K562 (cell line): ENCODE results near the gene FRRS1L. TPM values are rescaled to one million over a fixed set of nuclear protein-coding genes. Genes with fewer than 3 reads are reported as not detected.

Source experiments
- ATAC-seq: fragments of 200-7000 bp; cut with Tn5 transposase; 3 replicates; pipeline ENCODE4 v1.9.1; 2020; ENCODE audit warnings: moderate library complexity
- BruUV-seq: library from RNA; stranded (reverse); fragments of 400-500 nt; replicated peaks from 2 replicates; lab custom pipeline; 2021; lab: Mats Ljungman, UMichigan
- CTCF ChIA-PET: fragments of 300-600 bp; formaldehyde crosslinking; extraction: SDS; loops from one replicate; lab custom pipeline; 2021; ENCODE audit warnings: low intra/inter-chr PET ratio; lab: Yijun Ruan, JAX
- POLR2A ChIA-PET: fragments of 300-600, 350-650 bp; sonication (Branson Sonifier 250); formaldehyde crosslinking; extraction: SDS; loops from one replicate; lab custom pipeline; 2021; ENCODE audit warnings: antibody characterized with exemption, inconsistent platforms; lab: Yijun Ruan, JAX
- DNase-seq, 4 experiments: peaks; one replicate each; pipeline versions ENCODE4 v3.0.0 to v3.0.0-alpha.2; 2011 to 2018; ENCODE audit warnings: low spot score in 3 of 4, mixed read lengths in 3 of 4; ENCODE audit errors: extremely low read depth in 1 of 4
- FAIRE-seq: peaks from 2 replicates; lab custom pipeline; 2011; peaks lifted over from hg19 to GRCh38; lab: Jason Lieb, UNC
- H2AFZ ChIP-seq: 2 replicates; pipeline ENCODE4 v1.6.0; 2011; ENCODE audit warnings: low read depth, low read length, control low read depth, inconsistent platforms
- H3K27ac ChIP-seq: fragments of 200-600 bp; 3 replicates; pipeline ENCODE4 v1.8.0; 2011; ENCODE audit warnings: low read depth, mild to moderate bottlenecking, control low read depth, inconsistent platforms, low read length, moderate library complexity, mixed read lengths; ENCODE audit errors: extremely low read depth
- H3K27me3 ChIP-seq, 2 experiments: fragments of 300-600 bp in 1 of 2; 2 replicates in 1 of 2; 3 replicates in 1 of 2; pipeline versions ENCODE4 v1.6.0 to v1.8.0; 2011; ENCODE audit warnings: inconsistent platforms in 2 of 2, low read length in 2 of 2, mild to moderate bottlenecking in 1 of 2, mixed read lengths in 1 of 2, moderate library complexity in 1 of 2; ENCODE audit not compliant: control insufficient read depth in 2 of 2, insufficient read depth in 2 of 2
- H3K36me3 ChIP-seq: fragments of 300-600 bp; 3 replicates; pipeline ENCODE4 v1.8.0; 2011; ENCODE audit warnings: mild to moderate bottlenecking, low read length, inconsistent platforms; ENCODE audit not compliant: control insufficient read depth, insufficient read depth
- H3K4me1 ChIP-seq, 2 experiments: fragments of 200-600 bp in 1 of 2; replicated peaks in 1 of 2; 2 replicates in 1 of 2; 3 replicates in 1 of 2; pipeline versions ENCODE4 v1.5.1 to v1.8.0; 2011; ENCODE audit warnings: inconsistent platforms in 2 of 2, low read length in 2 of 2, mild to moderate bottlenecking in 1 of 2, mixed read lengths in 1 of 2, moderate library complexity in 1 of 2; ENCODE audit not compliant: control insufficient read depth in 2 of 2, insufficient read depth in 2 of 2
- H3K4me2 ChIP-seq: 2 replicates; pipeline ENCODE4 v1.6.1; 2011; ENCODE audit warnings: low read length, control low read depth, inconsistent platforms, mixed read lengths; ENCODE audit not compliant: insufficient read depth
- H3K4me3 ChIP-seq: fragments of 200-600 bp; sonication (generic), shearing (Covaris generic); 2 replicates; pipeline ENCODE4 v1.5.1; 2016; ENCODE audit warnings: control low read depth, inconsistent platforms
- H3K79me2 ChIP-seq: fragments of 200-600 bp; 3 replicates; pipeline ENCODE4 v1.8.0; 2011; ENCODE audit warnings: low read length, inconsistent platforms; ENCODE audit not compliant: control insufficient read depth, insufficient read depth
- H3K9ac ChIP-seq, 2 experiments: 2 replicates each; pipeline versions ENCODE4 v1.6.0 to v1.6.1; 2011; ENCODE audit warnings: low read depth in 2 of 2, low read length in 2 of 2, control low read depth in 1 of 2, inconsistent platforms in 1 of 2, mild to moderate bottlenecking in 1 of 2, mixed read lengths in 1 of 2; ENCODE audit not compliant: insufficient read depth in 1 of 2
- H3K9me1 ChIP-seq: one replicate; pipeline ENCODE4 v1.6.0; 2011; ENCODE audit warnings: inconsistent platforms, mild to moderate bottlenecking, low read length, moderate library complexity; ENCODE audit not compliant: control insufficient read depth, insufficient read depth
- H3K9me3 ChIP-seq: replicated peaks from 2 replicates; pipeline ENCODE4 v1.5.1; 2011; ENCODE audit warnings: low read depth, low read length, inconsistent platforms; ENCODE audit not compliant: control insufficient read depth, insufficient read depth
- H4K20me1 ChIP-seq: replicated peaks from 2 replicates; pipeline ENCODE4 v1.6.1; 2011; ENCODE audit warnings: low read length, inconsistent platforms, mixed read lengths; ENCODE audit not compliant: control insufficient read depth, insufficient read depth
- BRF1 ChIP-seq: IDR thresholded peaks from 3 replicates; pipeline ENCODE4 v1.6.1; 2011; ENCODE audit warnings: borderline replicate concordance, mild to moderate bottlenecking; ENCODE audit not compliant: insufficient read length; ENCODE audit errors: extremely low read depth
- HNRNPH1 ChIP-seq: fragments of 200-400 bp; formaldehyde crosslinking; optimal IDR thresholded peaks from 2 replicates; pipeline ENCODE3; 2017; ENCODE audit warnings: low read depth, mild to moderate bottlenecking, low read length, moderate library complexity
- MTA1 ChIP-seq: fragments of 450-650 bp; IDR thresholded peaks from 2 replicates; pipeline ENCODE4 v1.6.1; 2017; ENCODE audit warnings: borderline replicate concordance
- SREBF2 ChIP-seq: sonication (generic); formaldehyde crosslinking; IDR thresholded peaks from 2 replicates; pipeline ENCODE4 v1.4.0; 2020; ENCODE audit warnings: mild to moderate bottlenecking, missing genetic modification reagents
- WGBS: fragments of 100-300 bp; shearing (Covaris generic); methylation state at CpG from one replicate; pipeline ENCODE4 v1.1.6; 2016; ENCODE audit warnings: low coverage, mixed read lengths; ENCODE audit not compliant: insufficient coverage; ENCODE audit errors: missing lambda C conversion rate; 5-methylcytosine and 5-hydroxymethylcytosine counted together
- in situ Hi-C: fragments of 300-500 bp; cut with MboI; formaldehyde crosslinking; loops from 4 replicates; pipeline ENCODE4 v1.15.0; 2018; ENCODE audit warnings: inconsistent platforms, mixed read lengths
- intact Hi-C: fragments of 100-400 bp; cut with micrococcal nuclease; formaldehyde crosslinking; loops from 2 replicates; pipeline ENCODE4 v1.14.2; 2022
- polyA plus RNA-seq, 8 experiments: library from polyadenylated mRNA; depleted of rRNA in 4 of 8; stranded (reverse) in 5 of 8; unstranded in 3 of 8; fragments of >200 nt; fragmentation: Nextera tagmentation in 2 of 8; fragmentation: Illumina TruSeq in 1 of 8; extraction: Ambion mirVana in 2 of 8; extraction: Trizol in 1 of 8; gene quantifications; 2 replicates each; pipeline versions ENCODE4 v1.2.1 to v1.2.3, GENCODE V29; 2011 to 2014; ENCODE audit warnings: inconsistent platforms in 1 of 8, missing spikeins in 1 of 8
- total RNA-seq, 7 experiments: library from RNA; depleted of rRNA in 6 of 7; stranded (reverse); fragments of >200 nt in 6 of 7; fragmentation: Illumina TruSeq in 2 of 7; extraction: Trizol in 2 of 7; gene quantifications; 2 replicates each; pipeline versions ENCODE4 v1.2.1 to v1.2.3, GENCODE V29; 2011 to 2021; ENCODE audit warnings: low replicate concordance in 1 of 7
- TF ChIP-seq, protein P1 (sequence below): fragments of 450-650 bp; IDR thresholded peaks from 2 replicates; pipeline ENCODE4 v1.6.1; 2017; ENCODE audit warnings: antibody characterized with exemption, mild to moderate bottlenecking

FRRS1L gene
- total and polyA plus RNA-seq, 9 of the 15 experiments (the other 6 are each of a cell fraction or from before 2014, with no cell fraction given), result under 0.01 to 0.04 (median 0.03) TPM; not detected in 5

DNA sequence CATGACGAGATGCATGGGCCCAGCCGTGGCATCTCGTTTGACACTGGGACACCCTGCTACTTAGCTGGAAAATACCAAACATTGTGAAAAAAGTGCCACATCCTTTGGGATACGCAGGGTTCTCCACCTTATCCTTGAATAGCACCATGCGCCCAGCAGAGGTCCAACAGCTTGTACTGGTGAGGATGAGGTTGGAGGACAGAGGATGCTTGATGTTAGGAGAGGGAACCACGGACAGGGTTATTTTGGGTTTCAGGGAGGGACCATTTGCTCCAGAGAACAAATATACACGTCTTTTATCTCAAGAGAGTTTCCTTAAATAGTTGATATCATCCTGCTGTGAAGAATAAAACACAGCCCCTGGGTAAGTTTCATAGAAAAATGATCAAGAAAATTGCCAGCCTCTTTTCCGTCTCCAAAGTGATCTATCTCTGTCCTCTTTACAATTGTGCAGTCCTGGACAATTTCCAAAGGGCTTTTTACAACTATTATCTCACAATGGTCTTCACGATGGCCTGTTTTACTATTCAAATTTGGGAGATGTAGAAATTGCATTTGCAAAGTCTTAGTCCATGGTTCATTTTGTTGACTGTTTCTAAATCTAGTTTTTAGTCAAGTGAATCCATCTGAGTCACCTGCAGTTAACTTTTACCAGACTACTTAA, 19.9 kb upstream of the FRRS1L start:
- Histone ChIP-seq H3K9ac (no peak overlapping the region), H2AFZ (no peak overlapping the region), H3K79me2 (no peaks in the 10 kb centered on the region), H3K4me1 (no peaks in the 10 kb centered on the region; a peak in 3 of 5 replicates), H3K9me1 (no peaks in the 10 kb centered on the region), H3K4me2 (no peak overlapping the region), H3K27me3 (peaks cover 0 to 2% of the 10 kb centered on the region in 2 experiments; a peak in 2 of 5 replicates), H4K20me1 (no peaks in the 10 kb centered on the region), H3K4me3 (no peak overlapping the region), H3K36me3 (no peaks in the 10 kb centered on the region), H3K27ac (no peak overlapping the region), H3K9me3 (no peaks in the 10 kb centered on the region)
- TF ChIP-seq SREBF2 (CRISPR knock-in tag) (no peak), HNRNPH1 (no peak), BRF1 (no peak), MTA1 (no peak)
- TF ChIP-seq, protein P1, sequence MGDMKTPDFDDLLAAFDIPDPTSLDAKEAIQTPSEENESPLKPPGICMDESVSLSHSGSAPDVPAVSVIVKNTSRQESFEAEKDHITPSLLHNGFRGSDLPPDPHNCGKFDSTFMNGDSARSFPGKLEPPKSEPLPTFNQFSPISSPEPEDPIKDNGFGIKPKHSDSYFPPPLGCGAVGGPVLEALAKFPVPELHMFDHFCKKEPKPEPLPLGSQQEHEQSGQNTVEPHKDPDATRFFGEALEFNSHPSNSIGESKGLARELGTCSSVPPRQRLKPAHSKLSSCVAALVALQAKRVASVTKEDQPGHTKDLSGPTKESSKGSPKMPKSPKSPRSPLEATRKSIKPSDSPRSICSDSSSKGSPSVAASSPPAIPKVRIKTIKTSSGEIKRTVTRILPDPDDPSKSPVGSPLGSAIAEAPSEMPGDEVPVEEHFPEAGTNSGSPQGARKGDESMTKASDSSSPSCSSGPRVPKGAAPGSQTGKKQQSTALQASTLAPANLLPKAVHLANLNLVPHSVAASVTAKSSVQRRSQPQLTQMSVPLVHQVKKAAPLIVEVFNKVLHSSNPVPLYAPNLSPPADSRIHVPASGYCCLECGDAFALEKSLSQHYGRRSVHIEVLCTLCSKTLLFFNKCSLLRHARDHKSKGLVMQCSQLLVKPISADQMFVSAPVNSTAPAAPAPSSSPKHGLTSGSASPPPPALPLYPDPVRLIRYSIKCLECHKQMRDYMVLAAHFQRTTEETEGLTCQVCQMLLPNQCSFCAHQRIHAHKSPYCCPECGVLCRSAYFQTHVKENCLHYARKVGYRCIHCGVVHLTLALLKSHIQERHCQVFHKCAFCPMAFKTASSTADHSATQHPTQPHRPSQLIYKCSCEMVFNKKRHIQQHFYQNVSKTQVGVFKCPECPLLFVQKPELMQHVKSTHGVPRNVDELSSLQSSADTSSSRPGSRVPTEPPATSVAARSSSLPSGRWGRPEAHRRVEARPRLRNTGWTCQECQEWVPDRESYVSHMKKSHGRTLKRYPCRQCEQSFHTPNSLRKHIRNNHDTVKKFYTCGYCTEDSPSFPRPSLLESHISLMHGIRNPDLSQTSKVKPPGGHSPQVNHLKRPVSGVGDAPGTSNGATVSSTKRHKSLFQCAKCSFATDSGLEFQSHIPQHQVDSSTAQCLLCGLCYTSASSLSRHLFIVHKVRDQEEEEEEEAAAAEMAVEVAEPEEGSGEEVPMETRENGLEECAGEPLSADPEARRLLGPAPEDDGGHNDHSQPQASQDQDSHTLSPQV, result no peak
- 11% methylated on average over 9 of the region's 9 CpGs for WGBS
- DNase-seq (no peak), ATAC-seq (no peak), FAIRE-seq (no peak)
- in situ Hi-C loops (no loop called here), intact Hi-C loops (loop anchor here (10.0 kb wide), 1 partner anchor 302 kb away; no protein-coding TSS in a partner anchor)
- CTCF ChIA-PET, result no interaction called here
- no TSS peak for BruUV-seq
- POLR2A ChIA-PET, result interaction anchor here (0.5 kb wide), 1 partner anchor 333 kb away, joined by 3 read pairs; no protein-coding TSS in a partner anchor
